ENCODE results near the gene PARD3.

DNA sequence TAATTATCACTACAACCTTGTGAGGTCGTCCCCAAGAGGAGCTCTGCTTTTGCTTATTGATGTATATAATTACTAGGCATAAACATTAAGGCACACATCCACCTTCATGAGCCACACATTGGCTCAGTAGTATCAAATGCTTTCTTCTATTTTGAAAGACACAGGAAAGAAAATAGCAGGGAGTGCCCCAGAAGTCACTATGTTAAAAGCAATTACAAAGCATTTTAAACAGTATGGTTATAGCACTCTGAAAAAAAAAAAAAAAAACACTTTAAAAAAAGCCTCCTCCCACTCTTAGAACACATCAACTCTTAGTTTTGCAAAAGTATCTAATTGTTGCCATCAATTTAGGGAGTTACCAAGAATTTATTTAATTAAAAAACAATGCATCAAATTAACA, 474.2 kb downstream of the PARD3 start:
- TF ChIP-seq, protein P1, sequence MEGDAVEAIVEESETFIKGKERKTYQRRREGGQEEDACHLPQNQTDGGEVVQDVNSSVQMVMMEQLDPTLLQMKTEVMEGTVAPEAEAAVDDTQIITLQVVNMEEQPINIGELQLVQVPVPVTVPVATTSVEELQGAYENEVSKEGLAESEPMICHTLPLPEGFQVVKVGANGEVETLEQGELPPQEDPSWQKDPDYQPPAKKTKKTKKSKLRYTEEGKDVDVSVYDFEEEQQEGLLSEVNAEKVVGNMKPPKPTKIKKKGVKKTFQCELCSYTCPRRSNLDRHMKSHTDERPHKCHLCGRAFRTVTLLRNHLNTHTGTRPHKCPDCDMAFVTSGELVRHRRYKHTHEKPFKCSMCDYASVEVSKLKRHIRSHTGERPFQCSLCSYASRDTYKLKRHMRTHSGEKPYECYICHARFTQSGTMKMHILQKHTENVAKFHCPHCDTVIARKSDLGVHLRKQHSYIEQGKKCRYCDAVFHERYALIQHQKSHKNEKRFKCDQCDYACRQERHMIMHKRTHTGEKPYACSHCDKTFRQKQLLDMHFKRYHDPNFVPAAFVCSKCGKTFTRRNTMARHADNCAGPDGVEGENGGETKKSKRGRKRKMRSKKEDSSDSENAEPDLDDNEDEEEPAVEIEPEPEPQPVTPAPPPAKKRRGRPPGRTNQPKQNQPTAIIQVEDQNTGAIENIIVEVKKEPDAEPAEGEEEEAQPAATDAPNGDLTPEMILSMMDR (conservative IDR thresholded peaks at IDR 0.05; ENCODE audit: low read length): no peak
- no peak for TF ChIP-seq EZH2phosphoT487 (IDR thresholded peaks at IDR 0.05; ENCODE audit: borderline replicate concordance)

Data from Loucy (cell line).